K562 (cell line): ENCODE results near the gene TFCP2. TPM values are rescaled to one million over a fixed set of nuclear protein-coding genes. Genes with fewer than 3 reads are reported as not detected.

ENCODE experiments used
- DNMT1 ChIP-seq: fragments of 450-650 bp; IDR thresholded peaks from 2 replicates; pipeline ENCODE4 v1.6.1; 2016; ENCODE audit warnings: antibody characterized with exemption, mild to moderate bottlenecking
- EP300 ChIP-seq: IDR thresholded peaks from 2 replicates; pipeline ENCODE4 v1.6.1; 2012; ENCODE audit warnings: low read length, improper control_type of control experiment
- HDAC3 ChIP-seq: fragments of 450-650 bp; IDR thresholded peaks from 2 replicates; pipeline ENCODE4 v1.6.1; 2018; ENCODE audit warnings: borderline replicate concordance, mild to moderate bottlenecking, moderate library complexity; ENCODE audit not compliant: partially characterized antibody
- JUN ChIP-seq, 2 experiments: sonication (generic) in 1 of 2; formaldehyde crosslinking in 1 of 2; IDR thresholded peaks; 2 replicates each; pipeline versions ENCODE4 v1.6.1 to v1.8.0; 2012 to 2022; ENCODE audit warnings: borderline replicate concordance in 2 of 2, mild to moderate bottlenecking in 2 of 2, improper control_type of control experiment in 1 of 2, low read depth in 1 of 2, low read length in 1 of 2, missing genetic modification reagents in 1 of 2
- MCM3 ChIP-seq: fragments of 450-650 bp; IDR thresholded peaks from 2 replicates; pipeline ENCODE4 v1.6.1; 2016
- MYBL2 ChIP-seq, 2 experiments: fragments of 450-650 bp in 1 of 2; sonication (generic) in 1 of 2; formaldehyde crosslinking in 1 of 2; IDR thresholded peaks; 2 replicates each; pipeline versions ENCODE4 v1.6.1 to v1.8.1; 2017 to 2022; ENCODE audit warnings: borderline replicate concordance in 1 of 2, inconsistent platforms in 1 of 2, low read depth in 1 of 2, mild to moderate bottlenecking in 1 of 2, missing genetic modification reagents in 1 of 2, moderate library complexity in 1 of 2
- MYC ChIP-seq, 2 experiments: fragments of 250-450 bp in 1 of 2; sonication (Bioruptor Pico) in 1 of 2; IDR thresholded peaks; 2 replicates each; pipeline versions ENCODE4 v1.5.1 to v1.6.1; 2012 to 2021; ENCODE audit warnings: low read depth in 2 of 2, borderline replicate concordance in 1 of 2, improper control_type of control experiment in 1 of 2, low read length in 1 of 2, mild to moderate bottlenecking in 1 of 2, moderate library complexity in 1 of 2
- PURB ChIP-seq: sonication (generic); formaldehyde crosslinking; IDR thresholded peaks from 2 replicates; pipeline ENCODE4 v1.9.0; 2021; ENCODE audit warnings: low read depth, mild to moderate bottlenecking, missing genetic modification reagents
- RBM22 ChIP-seq: fragments of 200-400 bp; formaldehyde crosslinking; IDR thresholded peaks from 2 replicates; pipeline ENCODE4 v1.6.1; 2018; ENCODE audit warnings: low read length, low read depth; ENCODE audit not compliant: poor library complexity, severe bottlenecking
- SMARCB1 ChIP-seq: IDR thresholded peaks from 2 replicates; pipeline ENCODE4 v1.6.1; 2011; ENCODE audit warnings: improper control_type of control experiment, low read depth; ENCODE audit not compliant: insufficient read length
- SRSF3 ChIP-seq: fragments of 200-400 bp; formaldehyde crosslinking; IDR thresholded peaks from 2 replicates; pipeline ENCODE4 v1.6.1; 2016; ENCODE audit warnings: mild to moderate bottlenecking, low read length, moderate library complexity; ENCODE audit not compliant: insufficient read depth
- TBP ChIP-seq: optimal IDR thresholded peaks from 2 replicates; pipeline ENCODE3; 2011; ENCODE audit warnings: low read depth, low read length, improper control_type of control experiment
- ZNF644 ChIP-seq: fragments of 200-800 bp; sonication (Bioruptor generic); IDR thresholded peaks from 2 replicates; pipeline ENCODE4 v1.6.1; 2016; ENCODE audit warnings: low read depth, missing genetic modification characterization, missing compliant biosample characterization
- ZNF766 ChIP-seq: fragments of 200-800 bp; sonication (Bioruptor generic); conservative IDR thresholded peaks from 2 replicates; pipeline ENCODE4 v1.6.1; 2016; ENCODE audit warnings: missing genetic modification characterization, missing compliant biosample characterization
- polyA plus RNA-seq, 8 experiments: library from polyadenylated mRNA; depleted of rRNA in 4 of 8; stranded (reverse) in 5 of 8; unstranded in 3 of 8; fragments of >200 nt; fragmentation: Nextera tagmentation in 2 of 8; fragmentation: Illumina TruSeq in 1 of 8; extraction: Ambion mirVana in 2 of 8; extraction: Trizol in 1 of 8; gene quantifications; 2 replicates each; pipeline versions ENCODE4 v1.2.1 to v1.2.3, GENCODE V29; 2011 to 2014; ENCODE audit warnings: inconsistent platforms in 1 of 8, missing spikeins in 1 of 8
- total RNA-seq, 7 experiments: library from RNA; depleted of rRNA in 6 of 7; stranded (reverse); fragments of >200 nt in 6 of 7; fragmentation: Illumina TruSeq in 2 of 7; extraction: Trizol in 2 of 7; gene quantifications; 2 replicates each; pipeline versions ENCODE4 v1.2.1 to v1.2.3, GENCODE V29; 2011 to 2021; ENCODE audit warnings: low replicate concordance in 1 of 7
- TF ChIP-seq, protein P1 (sequence below): fragments of 450-650 bp; formaldehyde crosslinking; IDR thresholded peaks from 2 replicates; pipeline ENCODE4 v1.4.0; 2022; ENCODE audit warnings: missing genetic modification characterization
- TF ChIP-seq, protein P2 (sequence below): fragments of 450-650 bp; IDR thresholded peaks from 2 replicates; pipeline ENCODE4 v1.6.1; 2016; ENCODE audit warnings: mild to moderate bottlenecking
- TF ChIP-seq, protein P3 (sequence below): fragments of 250-450 bp; sonication (Bioruptor Pico); IDR thresholded peaks from 2 replicates; pipeline ENCODE4 v1.5.1; 2021; ENCODE audit warnings: mild to moderate bottlenecking
- TF ChIP-seq, protein P4 (sequence below): IDR thresholded peaks from 2 replicates; pipeline ENCODE4 v1.6.1; 2011; ENCODE audit not compliant: insufficient read length; ENCODE audit errors: extremely low read depth

Gene TFCP2
- total and polyA plus RNA-seq, 9 of the 15 experiments (the other 6 are each of a cell fraction or from before 2014, with no cell fraction given), result 8.0 to 38.9 (median 19.3) TPM

DNA sequence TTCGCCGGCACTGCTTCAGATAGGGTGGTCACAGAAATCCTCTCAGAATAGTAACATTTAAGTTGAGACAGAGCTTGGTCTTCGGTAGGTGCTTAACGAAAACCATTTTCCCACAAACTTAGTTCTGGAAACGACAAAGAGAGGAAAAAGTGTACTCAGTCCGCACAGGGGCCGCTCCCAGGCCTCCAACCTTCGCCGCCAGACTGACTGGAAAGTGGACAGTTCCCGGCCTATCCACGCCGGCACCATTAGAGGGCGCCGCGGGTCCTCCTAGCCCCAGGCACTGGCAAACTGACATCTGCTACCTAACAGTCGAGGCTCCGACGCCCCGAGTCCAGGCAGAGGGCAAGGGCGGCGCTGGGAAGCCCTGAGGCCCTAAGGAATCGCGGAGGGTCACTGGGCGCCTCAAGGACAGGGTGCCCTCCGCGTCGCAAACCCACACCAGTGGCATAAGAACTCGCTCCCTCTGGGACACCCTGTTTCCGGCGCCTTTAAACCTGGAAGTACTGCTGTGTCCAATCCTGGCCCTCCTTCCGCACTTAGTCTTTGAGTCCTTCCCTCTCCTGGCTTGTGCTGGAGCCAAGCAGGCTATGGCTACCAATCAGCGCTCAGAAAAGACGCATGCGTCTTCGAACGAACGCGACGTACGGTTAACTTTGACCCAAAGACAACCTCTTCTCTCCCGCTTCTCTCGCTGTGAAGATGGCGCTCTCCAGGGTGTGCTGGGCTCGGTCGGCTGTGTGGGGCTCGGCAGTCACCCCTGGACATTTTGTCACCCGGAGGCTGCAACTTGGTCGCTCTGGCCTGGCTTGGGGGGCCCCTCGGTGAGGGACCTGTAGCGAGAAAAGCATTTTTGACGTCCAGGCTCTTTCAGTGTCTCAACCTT is 125.0 kb downstream of the TFCP2 start, which contains the start of gene LETMD1 (continued):
- TF ChIP-seq SMARCB1 (no peak), ZNF644 (tag) (peak; percentile 55; the same call in 1 of the 2 replicates), RBM22 (no peak), HDAC3 (no peak), TBP (peak; percentile 90), JUN (IDR thresholded peaks at IDR 0.05; ENCODE audit: borderline replicate concordance, low read depth, low read length) (peak; percentile 7; the same call in 1 of the 2 replicates), JUN (CRISPR knock-in tag; IDR thresholded peaks at IDR 0.05; ENCODE audit: borderline replicate concordance) (no peak), SRSF3 (no peak), MYC (IDR thresholded peaks at IDR 0.05; ENCODE audit: low read depth, low read length) (peak; percentile 61), MYC (CRISPR knock-in tag; IDR thresholded peaks at IDR 0.05; ENCODE audit: borderline replicate concordance, low read depth) (no peak), DNMT1 (no peak), MCM3 (no peak), MYBL2 (IDR thresholded peaks at IDR 0.05; ENCODE audit: low read depth) (peak; percentile 74), MYBL2 (CRISPR knock-in tag; IDR thresholded peaks at IDR 0.05; ENCODE audit: borderline replicate concordance) (no peak), ZNF766 (CRISPR knock-in tag) (peak; percentile 70), PURB (CRISPR knock-in tag) (no peak), EP300 (no peak)
- TF ChIP-seq, protein P1, sequence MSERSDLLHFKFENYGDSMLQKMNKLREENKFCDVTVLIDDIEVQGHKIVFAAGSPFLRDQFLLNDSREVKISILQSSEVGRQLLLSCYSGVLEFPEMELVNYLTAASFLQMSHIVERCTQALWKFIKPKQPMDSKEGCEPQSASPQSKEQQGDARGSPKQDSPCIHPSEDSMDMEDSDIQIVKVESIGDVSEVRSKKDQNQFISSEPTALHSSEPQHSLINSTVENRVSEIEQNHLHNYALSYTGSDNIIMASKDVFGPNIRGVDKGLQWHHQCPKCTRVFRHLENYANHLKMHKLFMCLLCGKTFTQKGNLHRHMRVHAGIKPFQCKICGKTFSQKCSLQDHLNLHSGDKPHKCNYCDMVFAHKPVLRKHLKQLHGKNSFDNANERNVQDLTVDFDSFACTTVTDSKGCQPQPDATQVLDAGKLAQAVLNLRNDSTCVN (CRISPR knock-in tag), result no peak
- TF ChIP-seq, protein P2, sequence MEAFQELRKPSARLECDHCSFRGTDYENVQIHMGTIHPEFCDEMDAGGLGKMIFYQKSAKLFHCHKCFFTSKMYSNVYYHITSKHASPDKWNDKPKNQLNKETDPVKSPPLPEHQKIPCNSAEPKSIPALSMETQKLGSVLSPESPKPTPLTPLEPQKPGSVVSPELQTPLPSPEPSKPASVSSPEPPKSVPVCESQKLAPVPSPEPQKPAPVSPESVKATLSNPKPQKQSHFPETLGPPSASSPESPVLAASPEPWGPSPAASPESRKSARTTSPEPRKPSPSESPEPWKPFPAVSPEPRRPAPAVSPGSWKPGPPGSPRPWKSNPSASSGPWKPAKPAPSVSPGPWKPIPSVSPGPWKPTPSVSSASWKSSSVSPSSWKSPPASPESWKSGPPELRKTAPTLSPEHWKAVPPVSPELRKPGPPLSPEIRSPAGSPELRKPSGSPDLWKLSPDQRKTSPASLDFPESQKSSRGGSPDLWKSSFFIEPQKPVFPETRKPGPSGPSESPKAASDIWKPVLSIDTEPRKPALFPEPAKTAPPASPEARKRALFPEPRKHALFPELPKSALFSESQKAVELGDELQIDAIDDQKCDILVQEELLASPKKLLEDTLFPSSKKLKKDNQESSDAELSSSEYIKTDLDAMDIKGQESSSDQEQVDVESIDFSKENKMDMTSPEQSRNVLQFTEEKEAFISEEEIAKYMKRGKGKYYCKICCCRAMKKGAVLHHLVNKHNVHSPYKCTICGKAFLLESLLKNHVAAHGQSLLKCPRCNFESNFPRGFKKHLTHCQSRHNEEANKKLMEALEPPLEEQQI, result peak; percentile 28; the same call in 1 of the 2 replicates
- TF ChIP-seq, protein P3, sequence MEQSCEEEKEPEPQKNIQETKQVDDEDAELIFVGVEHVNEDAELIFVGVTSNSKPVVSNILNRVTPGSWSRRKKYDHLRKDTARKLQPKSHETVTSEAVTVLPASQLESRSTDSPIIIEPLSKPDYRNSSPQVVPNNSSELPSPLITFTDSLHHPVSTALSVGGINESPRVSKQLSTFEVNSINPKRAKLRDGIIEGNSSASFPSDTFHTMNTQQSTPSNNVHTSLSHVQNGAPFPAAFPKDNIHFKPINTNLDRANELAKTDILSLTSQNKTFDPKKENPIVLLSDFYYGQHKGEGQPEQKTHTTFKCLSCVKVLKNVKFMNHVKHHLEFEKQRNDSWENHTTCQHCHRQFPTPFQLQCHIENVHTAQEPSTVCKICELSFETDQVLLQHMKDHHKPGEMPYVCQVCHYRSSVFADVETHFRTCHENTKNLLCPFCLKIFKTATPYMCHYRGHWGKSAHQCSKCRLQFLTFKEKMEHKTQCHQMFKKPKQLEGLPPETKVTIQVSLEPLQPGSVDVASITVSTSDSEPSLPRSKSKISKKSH (CRISPR knock-in tag), result no peak
- TF ChIP-seq, protein P4, sequence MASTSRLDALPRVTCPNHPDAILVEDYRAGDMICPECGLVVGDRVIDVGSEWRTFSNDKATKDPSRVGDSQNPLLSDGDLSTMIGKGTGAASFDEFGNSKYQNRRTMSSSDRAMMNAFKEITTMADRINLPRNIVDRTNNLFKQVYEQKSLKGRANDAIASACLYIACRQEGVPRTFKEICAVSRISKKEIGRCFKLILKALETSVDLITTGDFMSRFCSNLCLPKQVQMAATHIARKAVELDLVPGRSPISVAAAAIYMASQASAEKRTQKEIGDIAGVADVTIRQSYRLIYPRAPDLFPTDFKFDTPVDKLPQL, result peak; percentile 46
